ENCODE measurements around the gene KCND3.

KCND3 gene

GRCh38 chr1:111847466-111847865, 142.0 kb downstream of the KCND3 start:
- intact Hi-C loops (cut with DNase I; ENCODE audit: low total_unique reads): no loop called here
- Histone ChIP-seq H3K27ac (no peak overlapping the region), H3K4me1 (no peaks in the 10 kb centered on the region), H3K9me3 (no peaks in the 10 kb centered on the region), H3K27me3 (no peaks in the 10 kb centered on the region), H3K36me3 (no peaks in the 10 kb centered on the region), H3K4me3 (no peak overlapping the region)
- no peak for TF ChIP-seq CTCF (IDR thresholded peaks at IDR 0.05)
- DNase-seq: no peak

GRCh38 chr1:111846842-111847241, 142.6 kb downstream of the KCND3 start:
- Histone ChIP-seq H3K4me3 (no peak overlapping the region), H3K9me3 (no peaks in the 10 kb centered on the region), H3K27me3 (no peaks in the 10 kb centered on the region), H3K27ac (no peak overlapping the region), H3K4me1 (no peaks in the 10 kb centered on the region), H3K36me3 (no peaks in the 10 kb centered on the region)
- no peak for DNase-seq
- no peak for TF ChIP-seq CTCF (IDR thresholded peaks at IDR 0.05)
- intact Hi-C loops (cut with DNase I; ENCODE audit: low total_unique reads): no loop called here

- Histone ChIP-seq H3K27ac (no peak overlapping the region), H3K4me3 (no peak overlapping the region), H3K36me3 (no peaks in the 10 kb centered on the region), H3K4me1 (no peaks in the 10 kb centered on the region), H3K27me3 (no peaks in the 10 kb centered on the region), H3K9me3 (no peaks in the 10 kb centered on the region)
- DNase-seq: no peak
- TF ChIP-seq CTCF (IDR thresholded peaks at IDR 0.05): no peak
- intact Hi-C loops (cut with DNase I; ENCODE audit: low total_unique reads): no loop called here
Measured at GRCh38 chr1:111843177-111843576, 146.3 kb downstream of the KCND3 start.

- no peaks in the 10 kb centered on the region for H3K36me3 ChIP-seq
- H3K27me3 ChIP-seq: no peaks in the 10 kb centered on the region
- intact Hi-C loops (cut with DNase I; ENCODE audit: low total_unique reads): no loop called here
- DNase-seq: no peak
- no peaks in the 10 kb centered on the region for H3K4me1 ChIP-seq
- no peak overlapping the region for H3K4me3 ChIP-seq
- no peak overlapping the region for H3K27ac ChIP-seq
- no peaks in the 10 kb centered on the region for H3K9me3 ChIP-seq
- no peak for TF ChIP-seq CTCF (IDR thresholded peaks at IDR 0.05)
Measured at GRCh38 chr1:111842411-111842810, 147.1 kb downstream of the KCND3 start.

GRCh38 chr1:111841746-111842145, 147.7 kb downstream of the KCND3 start:
- Histone ChIP-seq H3K27ac (no peak overlapping the region), H3K27me3 (no peaks in the 10 kb centered on the region), H3K4me1 (no peaks in the 10 kb centered on the region), H3K36me3 (no peaks in the 10 kb centered on the region), H3K9me3 (no peaks in the 10 kb centered on the region), H3K4me3 (no peak overlapping the region)
- DNase-seq: no peak
- intact Hi-C loops (cut with DNase I; ENCODE audit: low total_unique reads): no loop called here
- TF ChIP-seq CTCF (IDR thresholded peaks at IDR 0.05): no peak

- intact Hi-C loops (cut with DNase I; ENCODE audit: low total_unique reads): no loop called here
Measured at GRCh38 chr1:111841189-111841588, 148.3 kb downstream of the KCND3 start.

More at GRCh38 chr1:111841189-111841588, 148.3 kb downstream of the KCND3 start:
- H3K9me3 ChIP-seq: no peaks in the 10 kb centered on the region
- H3K27ac ChIP-seq: no peak overlapping the region
- DNase-seq: no peak
- no peaks in the 10 kb centered on the region for H3K4me1 ChIP-seq
- no peak overlapping the region for H3K4me3 ChIP-seq
- no peaks in the 10 kb centered on the region for H3K36me3 ChIP-seq
- no peak for TF ChIP-seq CTCF (IDR thresholded peaks at IDR 0.05)
- no peaks in the 10 kb centered on the region for H3K27me3 ChIP-seq
